Uterus (tissue), 4 donors: ENCODE results near the gene PPP3CA. TPM values are rescaled to one million over a fixed set of nuclear protein-coding genes. Genes with fewer than 3 reads are reported as not detected.
"Not testable (repeated sequence)": the region's sequence is repeated elsewhere in the genome, so short reads cannot be mapped to it uniquely, and the experiment has no call there.

ENCODE experiments used
- DNase-seq, 2 donors: peaks; one replicate each; pipeline ENCODE4 v3.0.0-alpha.2; 2019 to 2020
- H3K27ac ChIP-seq, 2 donors: fragments of 200-600 bp; sonication (generic); 1 replicate in 1 of 2; 2 replicates in 1 of 2; pipeline ENCODE4 v1.5.1; 2016 to 2018
- H3K27me3 ChIP-seq, 2 donors: fragments of 200-600 bp; sonication (generic); one replicate each; pipeline ENCODE4 v1.5.1; 2018 to 2019; ENCODE audit warnings: control low read depth in 1 of 2
- H3K36me3 ChIP-seq, 2 donors: fragments of 200-600 bp; sonication (generic); one replicate each; pipeline ENCODE4 v1.5.1; 2019; ENCODE audit warnings: control low read depth in 1 of 2
- H3K4me1 ChIP-seq, 2 donors: fragments of 200-600 bp; sonication (generic); one replicate each; pipeline ENCODE4 v1.5.1; 2018 to 2019; ENCODE audit warnings: control low read depth in 1 of 2
- H3K4me3 ChIP-seq, 2 donors: fragments of 200-600 bp; sonication (generic); 1 replicate in 1 of 2; 2 replicates in 1 of 2; pipeline ENCODE4 v1.5.1; 2018 to 2019; ENCODE audit warnings: mild to moderate bottlenecking in 1 of 2
- H3K9me3 ChIP-seq, 2 donors: fragments of 200-600 bp; sonication (generic); one replicate each; pipeline ENCODE4 v1.5.1; 2019; ENCODE audit warnings: control low read depth in 1 of 2
- CTCF ChIP-seq, 4 experiments: fragments of 200-600 bp in 2 of 4; fragments of 450-650 bp in 2 of 4; sonication (generic) in 2 of 4; IDR thresholded peaks; one replicate each; pipeline ENCODE4 v1.5.1; 2016 to 2019; ENCODE audit warnings: antibody characterized with exemption in 4 of 4, mild to moderate bottlenecking in 2 of 4, moderate library complexity in 1 of 4
- POLR2A ChIP-seq, 2 donors: fragments of 450-650 bp; IDR thresholded peaks; one replicate each; pipeline ENCODE4 v1.6.1; 2016; ENCODE audit warnings: antibody characterized with exemption in 2 of 2, mild to moderate bottlenecking in 1 of 2, moderate library complexity in 1 of 2
- intact Hi-C: fragments of 100-400 bp; cut with DNase I; formaldehyde crosslinking; loops from one replicate; pipeline ENCODE4 v1.15.1; 2023; ENCODE audit warnings: low total_unique reads
- total RNA-seq, 4 donors: library from RNA; depleted of rRNA in 3 of 4; stranded (reverse); fragments of >200 nt in 3 of 4; gene quantifications; one replicate each; pipeline versions ENCODE4 v1.1.0 to v1.2.4, GENCODE V29; 2014 to 2023
- donor health status: DM: yes; HTN: yes; CAD: no.

Gene PPP3CA
- total RNA-seq, 4 donors from 2014 or later, result 32.8 to 70.0 (median 39.8) TPM

DNA sequence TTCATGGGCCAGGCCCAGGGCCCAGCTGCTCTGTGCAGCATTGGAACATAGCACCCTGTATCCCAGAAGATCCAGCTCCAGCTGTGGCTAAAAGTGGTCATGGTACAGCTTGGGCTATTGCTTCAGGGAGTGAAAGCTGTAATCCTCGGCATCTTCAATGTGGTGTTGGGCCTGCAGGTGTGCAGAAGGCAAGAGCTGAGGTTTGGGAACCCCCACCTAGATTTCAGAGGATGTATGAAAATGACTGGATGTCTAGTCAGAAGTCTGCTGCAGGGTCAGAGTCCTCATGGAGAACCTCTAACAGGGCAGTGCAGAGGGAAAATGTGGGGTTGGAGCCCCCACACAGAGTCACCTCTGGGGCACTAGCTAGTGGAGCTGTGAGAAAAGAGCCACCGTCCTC is 341.7 kb downstream of the PPP3CA start:
- TF ChIP-seq CTCF (IDR thresholded peaks at IDR 0.05), result no peak
- TF ChIP-seq POLR2A (IDR thresholded peaks at IDR 0.05), result no peak
- Histone ChIP-seq H3K4me1 (no peaks in the 10 kb centered on the region), H3K27me3 (no peaks in the 10 kb centered on the region), H3K36me3 (no peaks in the 10 kb centered on the region), H3K9me3 (no peaks in the 10 kb centered on the region), H3K27ac (no peak overlapping the region), H3K4me3 (no peak overlapping the region)
- DNase-seq, result no peak
- intact Hi-C loops, result no loop called here

DNA sequence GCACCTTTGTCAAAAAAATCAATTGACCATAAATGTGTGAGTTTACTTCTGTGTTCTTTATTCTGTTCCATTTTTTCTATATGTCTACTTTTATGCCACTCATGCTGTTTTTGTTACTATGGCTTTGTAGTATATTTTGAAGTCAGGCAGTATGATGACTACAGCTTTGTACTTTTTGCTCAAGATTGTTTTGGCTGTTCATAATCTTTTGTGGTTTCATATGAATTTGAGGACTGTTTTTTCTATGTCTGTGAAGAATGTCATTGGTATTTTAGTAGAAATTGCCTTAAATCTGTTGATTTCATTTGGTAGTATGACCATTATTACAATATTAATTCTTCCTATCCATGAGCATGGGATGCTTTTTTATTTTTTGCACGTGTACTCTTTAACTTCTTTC is 346.8 kb downstream of the PPP3CA start:
- no peaks in the 10 kb centered on the region for H3K9me3 ChIP-seq
- no peaks in the 10 kb centered on the region for H3K36me3 ChIP-seq
- H3K27ac ChIP-seq, result no peak overlapping the region
- no peaks in the 10 kb centered on the region for H3K4me1 ChIP-seq
- TF ChIP-seq POLR2A (IDR thresholded peaks at IDR 0.05) (no peak), CTCF (IDR thresholded peaks at IDR 0.05) (no peak)
- no peak for DNase-seq
- intact Hi-C loops, result no loop called here
- no peak overlapping the region for H3K4me3 ChIP-seq
- no peaks in the 10 kb centered on the region for H3K27me3 ChIP-seq

DNA sequence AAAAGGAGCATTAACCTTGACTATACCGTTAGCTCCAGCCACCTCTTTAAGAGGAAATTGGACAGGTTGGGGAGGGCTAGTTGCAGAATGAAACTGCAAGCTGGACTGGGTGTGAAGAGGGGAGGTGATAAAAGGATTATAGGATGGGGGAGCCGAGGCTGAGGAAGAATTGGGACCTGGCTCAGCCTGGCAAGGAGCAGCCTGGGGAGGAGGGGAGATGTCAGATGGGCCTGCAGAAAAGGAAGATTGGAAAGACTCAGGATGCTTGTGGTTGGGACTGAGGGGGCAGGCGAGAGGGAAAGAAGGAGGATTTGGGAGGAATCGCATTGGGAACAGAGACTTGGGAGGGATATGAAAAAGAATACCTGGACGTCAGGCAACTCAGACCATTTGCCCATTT is 351.7 kb downstream of the PPP3CA start:
- H3K4me1 ChIP-seq, result no peaks in the 10 kb centered on the region
- intact Hi-C loops, result no loop called here
- no peak for DNase-seq
- no peak for TF ChIP-seq CTCF (IDR thresholded peaks at IDR 0.05)
- no peak for TF ChIP-seq POLR2A (IDR thresholded peaks at IDR 0.05)
- no peaks in the 10 kb centered on the region for H3K27me3 ChIP-seq
- H3K36me3 ChIP-seq, result no peaks in the 10 kb centered on the region
- no peak overlapping the region for H3K27ac ChIP-seq
- no peak overlapping the region for H3K4me3 ChIP-seq
- H3K9me3 ChIP-seq, result no peaks in the 10 kb centered on the region

GRCh38 chr4:100995002-100995401 is 352.3 kb downstream of the PPP3CA start:
- H3K4me1 ChIP-seq, H3K27me3 ChIP-seq, intact Hi-C loops, H3K27ac ChIP-seq, H3K9me3 ChIP-seq, H3K4me3 ChIP-seq, H3K36me3 ChIP-seq, DNase-seq: not testable (repeated sequence)

DNA sequence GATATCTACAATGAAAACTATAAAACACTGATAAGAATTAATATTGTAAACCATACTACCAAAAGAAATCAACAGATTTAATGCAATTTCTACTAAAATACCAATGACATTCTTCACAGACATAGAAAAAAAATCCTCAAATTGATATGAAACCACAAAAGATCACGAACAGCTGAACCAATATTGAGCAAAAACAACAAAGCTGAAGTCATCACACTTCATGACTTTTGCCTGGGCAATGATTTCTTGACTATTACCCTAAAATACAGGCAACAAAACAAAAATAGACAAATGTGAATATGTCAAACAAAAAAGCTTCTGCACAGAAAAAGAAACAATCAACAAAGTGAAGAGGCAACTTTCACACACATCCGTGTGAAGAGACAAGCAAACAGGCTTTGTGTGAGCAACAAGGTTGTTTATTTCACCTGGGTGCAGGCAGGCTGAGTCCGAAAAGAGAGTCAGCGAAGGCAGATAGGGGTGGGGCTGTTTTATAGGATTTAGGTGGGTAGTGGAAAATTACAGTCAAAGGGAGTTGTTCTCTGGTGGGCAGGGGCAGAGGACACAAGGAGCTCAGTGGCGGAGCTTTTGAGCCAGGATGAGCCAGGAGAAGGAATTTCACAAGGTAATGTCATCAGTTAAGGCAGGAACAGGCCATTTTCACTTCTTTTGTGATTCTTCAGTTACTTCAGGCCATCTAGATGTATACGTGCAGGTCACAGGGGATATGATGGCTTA is 355.8 kb downstream of the PPP3CA start:
- intact Hi-C loops, DNase-seq, H3K36me3 ChIP-seq: not testable (repeated sequence)

DNA sequence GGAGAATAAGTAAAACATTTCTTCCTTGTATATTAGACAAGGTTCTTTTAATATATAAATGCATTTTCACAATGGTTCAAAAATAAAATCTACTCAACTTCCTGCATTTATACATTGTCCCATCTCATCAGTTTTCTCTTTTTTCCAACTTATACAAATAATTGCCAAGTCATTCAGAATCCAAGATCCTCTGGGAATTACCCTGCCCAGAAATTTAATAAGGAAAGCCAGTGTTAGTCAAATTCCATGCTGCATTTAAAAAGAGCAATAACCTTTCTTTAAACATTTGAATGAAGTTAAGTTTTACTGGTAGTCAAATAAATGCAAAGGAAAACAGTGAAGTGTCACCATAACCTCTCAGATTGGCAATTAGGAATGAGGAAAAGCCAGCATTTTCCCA is 357.9 kb downstream of the PPP3CA start:
- no peaks in the 10 kb centered on the region for H3K27me3 ChIP-seq
- TF ChIP-seq CTCF (IDR thresholded peaks at IDR 0.05) (no peak), POLR2A (IDR thresholded peaks at IDR 0.05) (no peak)
- no peak for DNase-seq
- no peaks in the 10 kb centered on the region for H3K4me1 ChIP-seq
- H3K4me3 ChIP-seq, result no peak overlapping the region
- H3K36me3 ChIP-seq, result no peaks in the 10 kb centered on the region
- no peaks in the 10 kb centered on the region for H3K9me3 ChIP-seq
- H3K27ac ChIP-seq, result no peak overlapping the region
- intact Hi-C loops, result no loop called here

More for the DNA sequence above, 355.8 kb downstream of the PPP3CA start:
- H3K27ac ChIP-seq, H3K9me3 ChIP-seq, H3K4me1 ChIP-seq, H3K4me3 ChIP-seq, H3K27me3 ChIP-seq: not testable (repeated sequence)
